ENCODE measurements around the gene SMLR1. TPM values are rescaled to one million over a fixed set of nuclear protein-coding genes. Genes with fewer than 3 reads are reported as not detected.

SMLR1 gene
- not detected for polyA plus RNA-seq

DNA sequence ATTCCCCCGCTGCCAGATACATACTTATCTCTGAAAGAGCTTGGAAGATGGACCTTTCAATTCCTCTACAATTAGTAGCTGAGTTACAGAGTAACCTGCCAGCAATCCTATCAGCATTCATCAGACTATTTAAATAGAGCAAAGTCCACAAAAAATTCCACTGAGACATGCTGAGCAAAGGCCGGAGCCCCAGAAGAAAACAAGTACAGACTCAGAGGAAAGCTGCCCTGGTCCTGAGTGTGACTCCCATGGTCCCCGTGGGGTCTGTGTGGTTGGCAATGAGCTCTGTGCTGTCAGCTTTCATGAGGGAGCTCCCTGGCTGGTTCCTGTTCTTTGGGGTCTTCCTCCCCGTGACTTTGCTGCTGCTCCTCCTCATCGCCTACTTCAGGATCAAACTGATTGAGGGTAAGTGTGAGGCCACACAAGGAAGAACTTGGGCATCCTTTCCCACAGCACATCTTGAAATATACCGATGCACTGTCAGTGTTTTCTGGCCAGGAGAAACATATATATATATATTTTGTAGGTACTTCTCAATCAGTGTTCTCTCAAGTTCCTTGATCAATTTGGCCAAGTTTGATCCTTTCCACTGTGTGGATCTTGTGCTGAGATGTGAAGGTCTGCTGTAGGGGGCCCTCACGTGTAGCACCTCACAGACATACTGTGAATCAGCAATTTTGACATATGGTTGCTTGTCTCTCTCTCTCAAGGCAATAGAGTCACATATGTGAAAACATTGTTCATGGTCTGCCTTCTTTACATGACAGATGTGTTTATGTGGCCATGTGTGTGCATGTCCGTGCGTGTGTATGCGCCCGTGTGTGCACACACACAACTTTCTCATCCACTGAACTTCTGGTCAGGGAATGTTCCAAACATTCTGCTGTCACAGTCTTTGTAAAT, at the start of gene SMLR1:
SMLR1 (plus strand) TSS at position 160 of the 903 bp plus-strand sequence; CDS start at position 168, 8 bp downstream.
- 61 to 74% methylated on average over 11 of the region's 11 CpGs for WGBS, 2 donors
- Histone ChIP-seq H3K4me3 (ENCODE audit: low read depth in 1 of 2, low read length in 2 of 2) (no peak within 1 kb of the TSS), H3K27me3 (ENCODE audit: control insufficient read depth in 1 of 2, insufficient read depth in 2 of 2, low read length in 2 of 2) (no peaks in the 10 kb centered on the region), H3K4me1 (ENCODE audit: control insufficient read depth in 2 of 2, insufficient read depth in 2 of 2, low read length in 1 of 2) (no peaks in the 10 kb centered on the region), H3K36me3 (ENCODE audit: control insufficient read depth in 2 of 2, insufficient read depth in 2 of 2, low read length in 1 of 2) (no peaks in the 10 kb centered on the region), H3K9me3 (ENCODE audit: control insufficient read depth in 2 of 2, insufficient read depth in 1 of 2, low read depth in 1 of 2, low read length in 1 of 2) (no peaks in the 10 kb centered on the region), H3K27ac (ENCODE audit: low read depth in 2 of 2, low read length in 1 of 2) (no peak within 1 kb of the TSS)

DNA sequence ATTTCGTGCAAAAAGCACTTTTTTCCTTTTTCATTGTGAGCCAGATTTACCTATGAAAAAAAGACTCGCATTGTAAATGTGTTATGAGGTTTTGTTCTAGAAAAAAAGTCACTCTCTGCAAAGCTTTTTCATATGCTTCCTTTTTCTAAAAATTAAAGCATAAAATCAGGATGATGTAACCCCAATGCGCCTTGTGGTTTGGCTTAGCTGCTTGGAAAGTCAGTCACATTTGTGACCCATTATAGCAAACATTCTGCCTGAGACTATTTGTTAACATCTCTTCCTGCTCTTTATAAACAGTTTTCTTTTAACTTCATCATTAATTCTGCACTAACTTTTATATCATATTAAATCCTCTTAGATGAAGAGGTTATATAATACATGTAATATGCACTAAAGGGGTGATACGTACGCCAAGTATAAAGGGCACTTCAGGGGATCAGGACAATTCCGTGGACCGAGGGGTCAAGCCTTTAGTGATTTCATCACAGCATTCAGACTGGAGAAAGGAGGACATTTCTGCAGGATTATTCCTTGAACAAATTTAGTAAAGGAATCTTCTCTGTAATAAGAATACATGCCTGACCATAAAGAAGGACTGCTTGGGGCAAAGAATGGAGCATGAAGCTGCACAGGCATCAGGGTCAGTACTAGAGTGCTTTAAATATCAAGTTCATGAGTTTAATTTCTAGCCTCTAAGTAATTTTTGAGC, 48.1 kb upstream of the SMLR1 start:
- no peak overlapping the region for H3K4me3 ChIP-seq (ENCODE audit: low read depth in 1 of 2, low read length in 2 of 2)
- WGBS, 2 donors, result 68 to 75% methylated on average over 7 of the region's 7 CpGs

DNA sequence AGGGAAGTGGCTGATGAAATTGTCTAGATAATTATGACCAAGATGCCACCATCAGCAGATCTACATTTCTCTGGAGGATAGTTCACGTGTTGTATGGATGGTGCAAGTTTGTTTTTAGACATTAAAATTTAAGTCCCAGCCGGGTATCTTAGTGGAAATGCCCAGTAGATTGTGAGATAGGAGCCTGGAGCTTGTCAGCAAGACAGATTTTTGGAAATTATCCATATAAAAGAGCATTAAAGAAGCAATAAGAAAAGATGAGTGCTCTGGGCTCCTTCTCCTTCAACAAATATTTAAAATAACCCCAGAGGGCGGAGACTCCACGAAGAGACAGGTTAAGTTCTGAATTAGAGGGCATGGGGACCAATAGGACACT, 47.6 kb upstream of the SMLR1 start:
- H3K27me3 ChIP-seq (ENCODE audit: control insufficient read depth in 1 of 2, insufficient read depth in 2 of 2, low read length in 2 of 2), result no peaks in the 10 kb centered on the region
- H3K9me3 ChIP-seq (ENCODE audit: control insufficient read depth in 2 of 2, insufficient read depth in 1 of 2, low read depth in 1 of 2, low read length in 1 of 2), result no peaks in the 10 kb centered on the region
- H3K27ac ChIP-seq (ENCODE audit: low read depth in 2 of 2, low read length in 1 of 2), result no peak overlapping the region
- WGBS, 2 donors, result 50 to 54% methylated on average over 4 of the region's 4 CpGs
- H3K4me1 ChIP-seq (ENCODE audit: control insufficient read depth in 2 of 2, insufficient read depth in 2 of 2, low read length in 1 of 2), result no peaks in the 10 kb centered on the region
- no peak overlapping the region for H3K4me3 ChIP-seq (ENCODE audit: low read depth in 1 of 2, low read length in 2 of 2)
- H3K36me3 ChIP-seq (ENCODE audit: control insufficient read depth in 2 of 2, insufficient read depth in 2 of 2, low read length in 1 of 2), result no peaks in the 10 kb centered on the region

More for the DNA sequence above, 48.1 kb upstream of the SMLR1 start:
- Histone ChIP-seq H3K9me3 (ENCODE audit: control insufficient read depth in 2 of 2, insufficient read depth in 1 of 2, low read depth in 1 of 2, low read length in 1 of 2) (no peaks in the 10 kb centered on the region), H3K27ac (ENCODE audit: low read depth in 2 of 2, low read length in 1 of 2) (no peak overlapping the region), H3K4me1 (ENCODE audit: control insufficient read depth in 2 of 2, insufficient read depth in 2 of 2, low read length in 1 of 2) (no peaks in the 10 kb centered on the region), H3K27me3 (ENCODE audit: control insufficient read depth in 1 of 2, insufficient read depth in 2 of 2, low read length in 2 of 2) (no peaks in the 10 kb centered on the region), H3K36me3 (ENCODE audit: control insufficient read depth in 2 of 2, insufficient read depth in 2 of 2, low read length in 1 of 2) (no peaks in the 10 kb centered on the region)

DNA sequence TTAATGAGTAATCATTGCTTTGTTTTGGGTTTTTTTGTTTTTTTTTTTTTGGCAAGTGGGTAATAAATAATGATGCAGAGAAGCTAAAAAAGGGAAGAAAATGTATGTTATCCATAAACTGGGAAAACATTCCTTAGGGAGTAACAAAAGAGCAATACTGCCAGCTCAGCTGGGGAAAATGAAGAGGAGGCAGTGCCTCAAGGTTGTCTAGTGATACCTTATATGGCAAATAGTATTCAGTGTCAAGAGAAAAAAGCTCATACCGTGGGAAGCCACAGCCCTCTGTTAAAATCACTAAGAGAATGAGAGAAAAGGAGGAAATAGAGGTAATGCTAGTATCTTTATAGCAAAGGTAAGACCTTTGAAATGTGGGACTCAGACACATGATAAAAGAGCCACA, 47.1 kb upstream of the SMLR1 start:
- no peaks in the 10 kb centered on the region for H3K36me3 ChIP-seq (ENCODE audit: control insufficient read depth in 2 of 2, insufficient read depth in 2 of 2, low read length in 1 of 2)
- no peaks in the 10 kb centered on the region for H3K27me3 ChIP-seq (ENCODE audit: control insufficient read depth in 1 of 2, insufficient read depth in 2 of 2, low read length in 2 of 2)
- no peaks in the 10 kb centered on the region for H3K9me3 ChIP-seq (ENCODE audit: control insufficient read depth in 2 of 2, insufficient read depth in 1 of 2, low read depth in 1 of 2, low read length in 1 of 2)
- H3K4me1 ChIP-seq (ENCODE audit: control insufficient read depth in 2 of 2, insufficient read depth in 2 of 2, low read length in 1 of 2), result no peaks in the 10 kb centered on the region
- no peak overlapping the region for H3K27ac ChIP-seq (ENCODE audit: low read depth in 2 of 2, low read length in 1 of 2)
- no peak overlapping the region for H3K4me3 ChIP-seq (ENCODE audit: low read depth in 1 of 2, low read length in 2 of 2)
- 35 to 43% methylated on average over 1 of the region's 1 CpG for WGBS, 2 donors

DNA sequence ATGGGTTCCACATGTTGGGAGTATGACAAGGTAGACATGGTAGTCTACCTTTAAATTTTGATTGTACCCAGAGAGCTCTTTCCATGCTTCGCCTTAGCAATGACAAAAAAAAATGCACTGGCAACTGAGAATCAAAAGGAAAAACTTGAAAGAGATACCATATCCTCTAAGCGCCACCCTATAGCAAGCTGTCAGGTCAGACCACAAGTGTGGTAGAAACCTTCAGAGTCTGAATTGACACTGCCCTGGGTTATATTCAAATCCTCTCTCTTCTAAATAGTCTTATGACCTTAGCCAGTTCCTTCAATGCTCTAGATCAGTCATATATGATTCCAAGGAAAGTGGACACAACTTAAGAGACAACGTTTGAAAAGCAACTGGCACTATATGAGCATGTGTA, 45.6 kb upstream of the SMLR1 start:
- Histone ChIP-seq H3K27ac (ENCODE audit: low read depth in 2 of 2, low read length in 1 of 2) (no peak overlapping the region), H3K4me1 (ENCODE audit: control insufficient read depth in 2 of 2, insufficient read depth in 2 of 2, low read length in 1 of 2) (no peaks in the 10 kb centered on the region), H3K36me3 (ENCODE audit: control insufficient read depth in 2 of 2, insufficient read depth in 2 of 2, low read length in 1 of 2) (no peaks in the 10 kb centered on the region), H3K4me3 (ENCODE audit: low read depth in 1 of 2, low read length in 2 of 2) (no peak overlapping the region), H3K27me3 (ENCODE audit: control insufficient read depth in 1 of 2, insufficient read depth in 2 of 2, low read length in 2 of 2) (no peaks in the 10 kb centered on the region), H3K9me3 (ENCODE audit: control insufficient read depth in 2 of 2, insufficient read depth in 1 of 2, low read depth in 1 of 2, low read length in 1 of 2) (no peaks in the 10 kb centered on the region)
- 79 to 92% methylated on average over 3 of the region's 3 CpGs for WGBS, 2 donors

DNA sequence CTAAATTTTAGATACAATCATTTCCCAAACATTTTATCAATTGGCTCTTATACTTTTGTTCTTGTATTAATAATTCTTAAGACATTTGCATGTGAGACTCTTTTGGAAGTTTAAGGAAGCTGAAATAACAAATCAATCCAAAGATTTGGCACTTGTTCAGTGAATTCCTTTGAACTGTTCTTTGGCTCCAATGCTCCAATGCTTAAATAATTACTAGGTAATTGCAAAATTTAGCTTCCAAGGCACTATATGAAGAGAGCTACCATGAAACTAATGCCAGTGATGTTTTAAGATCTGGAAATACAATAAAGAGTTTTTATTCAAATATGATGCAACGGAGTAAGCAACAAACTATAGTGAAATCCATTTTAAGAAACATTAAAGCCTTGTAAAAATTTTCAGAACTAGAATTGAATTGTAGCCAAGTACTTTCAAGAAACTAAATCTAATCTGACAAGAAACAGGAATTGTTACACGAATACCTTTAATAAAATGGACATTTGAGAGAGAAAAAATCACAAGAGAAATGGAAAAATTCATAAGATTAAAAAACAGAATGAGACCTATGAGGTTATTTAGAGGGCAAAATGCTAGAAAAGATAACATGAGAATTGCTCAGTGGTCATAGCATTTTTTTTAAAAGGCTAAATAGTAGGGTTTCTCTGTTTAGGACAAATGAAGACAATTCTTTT, 43.6 kb upstream of the SMLR1 start:
- 23 to 42% methylated on average over 2 of the region's 2 CpGs for WGBS, 2 donors

DNA sequence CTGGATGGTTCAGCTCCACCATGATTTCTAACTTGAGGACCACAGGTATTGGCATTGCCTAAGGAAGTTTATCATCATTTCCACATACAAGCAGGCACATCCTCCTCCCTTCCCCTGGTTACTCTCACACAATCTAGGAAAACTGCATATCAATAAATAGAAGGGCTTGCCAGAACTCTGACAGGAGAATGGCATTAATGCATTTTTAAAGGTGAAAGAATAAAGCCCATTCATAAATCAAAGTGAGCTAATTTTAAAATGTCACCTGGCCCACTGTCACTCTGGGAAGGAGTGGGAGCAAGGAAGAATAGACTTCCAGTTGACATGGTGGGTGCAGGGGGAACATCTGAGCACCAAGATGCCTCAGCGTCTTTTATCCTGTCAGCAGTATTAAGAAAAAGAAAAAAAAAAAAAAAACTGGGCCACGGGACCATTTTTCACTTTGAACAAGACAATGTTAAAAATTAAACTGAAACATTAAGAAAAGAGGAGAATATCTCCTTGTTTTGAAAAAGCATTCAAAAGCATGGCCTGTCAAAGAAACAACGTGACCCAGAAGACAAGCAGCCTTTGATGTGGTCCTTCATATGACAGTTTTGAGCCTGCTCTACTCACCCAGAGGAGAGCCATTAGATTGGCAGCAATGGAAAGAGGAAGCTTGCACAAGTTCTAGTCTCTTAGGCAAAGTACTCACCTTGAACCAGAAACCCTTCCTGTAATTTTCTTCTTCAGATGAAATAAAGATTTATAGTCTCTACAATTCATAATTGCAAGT, 39.3 kb upstream of the SMLR1 start:
- 73 to 80% methylated on average over 3 of the region's 3 CpGs for WGBS, 2 donors
- Histone ChIP-seq H3K4me3 (ENCODE audit: low read depth in 1 of 2, low read length in 2 of 2) (no peak overlapping the region), H3K27me3 (ENCODE audit: control insufficient read depth in 1 of 2, insufficient read depth in 2 of 2, low read length in 2 of 2) (no peaks in the 10 kb centered on the region)

More for the DNA sequence above, 43.6 kb upstream of the SMLR1 start:
- Histone ChIP-seq H3K9me3 (ENCODE audit: control insufficient read depth in 2 of 2, insufficient read depth in 1 of 2, low read depth in 1 of 2, low read length in 1 of 2) (no peaks in the 10 kb centered on the region), H3K4me3 (ENCODE audit: low read depth in 1 of 2, low read length in 2 of 2) (no peak overlapping the region), H3K27me3 (ENCODE audit: control insufficient read depth in 1 of 2, insufficient read depth in 2 of 2, low read length in 2 of 2) (no peaks in the 10 kb centered on the region), H3K27ac (ENCODE audit: low read depth in 2 of 2, low read length in 1 of 2) (no peak overlapping the region), H3K4me1 (ENCODE audit: control insufficient read depth in 2 of 2, insufficient read depth in 2 of 2, low read length in 1 of 2) (no peaks in the 10 kb centered on the region), H3K36me3 (ENCODE audit: control insufficient read depth in 2 of 2, insufficient read depth in 2 of 2, low read length in 1 of 2) (no peaks in the 10 kb centered on the region)

DNA sequence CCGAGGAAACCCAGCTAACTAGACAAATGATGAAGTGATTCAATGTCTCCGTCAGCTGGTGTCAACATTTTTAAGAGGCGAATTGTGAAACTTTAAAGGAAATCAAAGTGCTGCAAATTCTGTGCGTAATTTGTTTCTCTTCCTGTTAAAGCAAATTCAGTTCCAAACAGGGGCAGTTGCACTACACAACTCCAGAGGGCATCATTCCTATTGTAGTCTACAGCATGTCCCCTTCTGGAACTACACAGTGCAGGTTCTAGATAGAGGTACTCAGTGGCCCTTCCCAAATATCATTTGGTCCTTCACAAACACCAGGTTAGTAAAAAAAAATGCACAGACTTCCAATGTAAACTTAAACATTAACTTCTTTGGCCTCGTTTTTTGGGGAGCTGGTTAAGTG, 38.3 kb upstream of the SMLR1 start:
- 65 to 81% methylated on average over 5 of the region's 5 CpGs for WGBS, 2 donors
- Histone ChIP-seq H3K27me3 (ENCODE audit: control insufficient read depth in 1 of 2, insufficient read depth in 2 of 2, low read length in 2 of 2) (no peaks in the 10 kb centered on the region), H3K36me3 (ENCODE audit: control insufficient read depth in 2 of 2, insufficient read depth in 2 of 2, low read length in 1 of 2) (no peaks in the 10 kb centered on the region)

More for the DNA sequence above, 39.3 kb upstream of the SMLR1 start:
- no peaks in the 10 kb centered on the region for H3K4me1 ChIP-seq (ENCODE audit: control insufficient read depth in 2 of 2, insufficient read depth in 2 of 2, low read length in 1 of 2)
- H3K36me3 ChIP-seq (ENCODE audit: control insufficient read depth in 2 of 2, insufficient read depth in 2 of 2, low read length in 1 of 2), result no peaks in the 10 kb centered on the region
- H3K27ac ChIP-seq (ENCODE audit: low read depth in 2 of 2, low read length in 1 of 2), result no peak overlapping the region
- H3K9me3 ChIP-seq (ENCODE audit: control insufficient read depth in 2 of 2, insufficient read depth in 1 of 2, low read depth in 1 of 2, low read length in 1 of 2), result no peaks in the 10 kb centered on the region

More for the DNA sequence above, 38.3 kb upstream of the SMLR1 start:
- Histone ChIP-seq H3K4me3 (ENCODE audit: low read depth in 1 of 2, low read length in 2 of 2) (no peak overlapping the region), H3K27ac (ENCODE audit: low read depth in 2 of 2, low read length in 1 of 2) (no peak overlapping the region), H3K9me3 (ENCODE audit: control insufficient read depth in 2 of 2, insufficient read depth in 1 of 2, low read depth in 1 of 2, low read length in 1 of 2) (no peaks in the 10 kb centered on the region), H3K4me1 (ENCODE audit: control insufficient read depth in 2 of 2, insufficient read depth in 2 of 2, low read length in 1 of 2) (no peaks in the 10 kb centered on the region)

Data from esophagus (tissue), 2 donors.